NCI-H524 treated with DMSO at 0.1 percent for 48 hours (cell line): ENCODE results near the gene ATP2A2.
"Not testable (repeated sequence)": the region's sequence is repeated elsewhere in the genome, so short reads cannot be mapped to it uniquely, and the experiment has no call there.

Experiments used
- DNase-seq: peaks from one replicate; lab custom pipeline; 2025; lab: John Stamatoyannopoulos, UW

ATP2A2 gene

GRCh38 chr12:110301065-110301806 lies 20.2 kb downstream of the ATP2A2 start:
- DNase-seq, result no peak

DNA sequence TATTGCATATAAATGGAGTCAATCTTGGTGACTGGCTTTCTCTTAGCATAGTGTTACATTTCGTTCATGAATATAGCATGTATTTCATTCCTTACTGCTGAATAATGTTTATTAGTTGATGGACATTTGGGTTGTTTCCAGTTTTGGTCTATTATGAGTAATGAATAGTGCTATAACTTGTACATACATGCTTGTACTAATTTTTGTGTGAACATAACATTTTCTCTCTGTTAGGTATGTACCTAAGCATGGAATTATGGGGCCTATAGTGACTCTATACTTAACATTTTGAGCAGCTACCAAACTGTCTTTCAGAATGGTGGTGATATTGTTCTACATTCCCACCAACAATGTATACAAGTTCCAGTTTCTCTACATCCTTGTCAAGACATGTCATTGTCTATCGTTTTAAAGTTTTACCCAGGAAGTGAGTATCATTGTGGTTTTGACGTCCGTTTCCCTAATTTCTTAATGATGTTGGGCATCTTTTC lies 23.1 kb downstream of the ATP2A2 start:
- DNase-seq, result no peak

DNA sequence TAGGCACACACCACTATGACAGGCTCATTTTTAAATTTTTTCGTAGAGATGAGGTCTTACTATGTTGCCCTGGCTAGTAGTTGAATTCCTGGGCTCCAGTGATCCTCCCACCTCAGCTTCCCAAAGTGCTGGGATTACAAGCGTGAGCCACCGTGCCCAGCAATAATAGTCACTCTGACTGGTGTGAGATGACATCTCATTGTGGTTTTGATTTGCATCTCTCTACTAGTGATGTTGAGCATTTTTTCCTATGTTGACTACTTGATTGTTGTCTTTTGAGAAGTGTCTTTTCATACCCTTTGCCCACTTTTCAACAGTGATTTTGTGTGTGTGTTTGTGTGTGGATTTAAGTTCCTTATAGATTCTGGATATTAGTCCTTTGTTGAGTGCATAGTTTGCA lies 26.3 kb downstream of the ATP2A2 start:
- no peak for DNase-seq

GRCh38 chr12:110310763-110311162 lies 29.7 kb downstream of the ATP2A2 start:
- DNase-seq, result no peak

GRCh38 chr12:110311903-110312302 lies 30.9 kb downstream of the ATP2A2 start:
- DNase-seq, result no peak

DNA sequence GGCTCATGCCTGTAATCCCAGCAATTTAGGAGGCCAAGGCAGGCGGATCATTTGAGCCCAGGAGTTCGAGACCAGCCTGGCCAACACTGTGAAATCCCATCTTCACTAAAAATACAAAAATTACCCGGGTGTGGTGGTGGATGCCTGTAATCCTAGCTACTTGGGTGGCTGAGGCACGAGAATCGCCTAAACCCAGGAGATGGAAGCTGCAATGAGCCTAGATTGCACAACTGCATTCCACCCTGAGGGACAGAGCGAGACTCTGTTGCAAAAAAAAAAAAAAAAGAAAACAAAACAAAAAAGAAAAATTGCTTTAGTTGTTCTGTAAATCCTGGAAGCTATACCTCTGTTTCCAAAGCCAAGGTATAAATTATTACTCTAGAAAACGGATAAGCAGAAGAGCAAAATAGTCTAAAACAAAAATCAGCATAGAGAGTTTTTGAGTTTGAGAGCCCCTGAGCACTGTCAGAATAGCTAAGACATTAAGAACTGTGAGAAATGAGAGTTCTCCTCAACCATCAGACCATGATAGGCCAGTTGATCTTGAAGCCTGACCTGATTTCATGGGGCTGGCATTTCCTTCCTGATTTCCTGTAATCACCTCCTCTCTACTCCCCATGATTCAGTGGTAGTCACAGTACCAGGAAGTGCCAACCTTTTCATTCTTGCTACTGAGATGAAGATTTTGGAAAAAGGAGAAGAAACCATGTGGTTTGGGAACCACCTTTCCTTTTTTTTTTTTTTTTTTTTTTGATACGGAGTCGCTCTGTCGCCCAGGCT lies 31.7 kb downstream of the ATP2A2 start:
- no peak for DNase-seq

GRCh38 chr12:110314308-110314707 lies 33.3 kb downstream of the ATP2A2 start:
- DNase-seq, result no peak

DNA sequence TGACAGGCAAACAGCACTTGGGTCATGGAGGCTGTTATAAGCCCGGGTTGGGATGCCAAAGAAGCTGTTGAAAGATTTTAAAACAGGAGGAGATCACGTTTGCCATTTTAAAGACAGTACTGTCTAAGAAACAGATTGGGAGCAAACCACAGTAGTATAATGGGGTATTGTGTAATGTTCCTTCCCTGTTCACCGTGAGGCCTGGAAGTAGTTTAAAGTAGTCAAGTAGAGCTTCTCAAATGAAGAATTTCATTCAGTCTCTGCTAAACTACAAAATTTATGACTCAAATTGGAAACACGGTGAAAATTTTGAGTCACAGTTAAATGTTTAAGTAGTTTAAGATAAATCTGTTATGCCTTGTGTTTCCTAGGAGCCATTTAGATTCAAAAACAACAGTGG lies 35.8 kb downstream of the ATP2A2 start:
- DNase-seq, result no peak

- DNase-seq, result no peak
Measured at GRCh38 chr12:110317911-110318310, 36.9 kb downstream of the ATP2A2 start.

- DNase-seq, result no peak
Measured at GRCh38 chr12:110320550-110320949, 39.5 kb downstream of the ATP2A2 start.

DNA sequence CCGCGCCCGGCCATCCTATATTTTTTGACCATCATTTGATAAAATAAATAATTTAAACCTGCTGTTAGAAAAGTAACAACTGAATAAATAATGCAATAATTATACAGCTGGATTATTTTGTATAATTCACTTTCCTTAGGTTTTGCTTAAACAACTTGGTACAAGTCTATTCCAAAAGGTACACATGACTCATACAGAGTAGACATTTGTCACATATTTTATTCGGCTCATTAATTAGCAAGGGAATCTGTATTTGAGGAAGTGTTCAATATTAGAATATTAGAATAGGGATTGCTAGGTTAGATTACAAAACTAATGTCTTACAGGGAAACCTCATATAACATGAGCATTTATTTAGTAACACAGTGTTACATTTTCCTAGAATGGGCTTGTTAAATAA lies 48.7 kb downstream of the ATP2A2 start:
- no peak for DNase-seq

DNA sequence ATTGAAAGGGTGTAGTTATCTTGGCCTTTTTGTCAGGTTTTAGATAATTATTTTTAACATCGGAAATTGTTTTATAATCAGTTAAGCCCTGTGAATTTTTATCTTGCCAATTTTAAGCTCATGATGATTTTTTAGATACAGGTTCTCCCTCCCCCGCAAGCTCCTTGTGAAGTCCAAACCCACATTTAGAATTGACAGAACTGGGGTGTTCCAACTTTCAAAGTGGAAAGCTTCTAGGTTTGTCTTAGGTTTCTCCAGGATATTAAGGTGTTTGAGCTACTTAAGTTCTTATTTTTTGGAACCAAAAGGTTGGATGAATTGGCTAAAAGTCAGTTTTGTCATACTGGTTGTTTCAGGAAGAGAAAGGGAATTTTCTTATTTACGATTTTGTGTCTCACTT lies 49.1 kb downstream of the ATP2A2 start:
- no peak for DNase-seq

GRCh38 chr12:110330544-110330943 lies 49.5 kb downstream of the ATP2A2 start:
- DNase-seq, result no peak

GRCh38 chr12:110333201-110333600 lies 52.2 kb downstream of the ATP2A2 start:
- no peak for DNase-seq

- DNase-seq, result no peak
Measured at GRCh38 chr12:110335481-110336045, 54.5 kb downstream of the ATP2A2 start.

- DNase-seq, result no peak
Measured at GRCh38 chr12:110337912-110338710, 57.1 kb downstream of the ATP2A2 start.

DNA sequence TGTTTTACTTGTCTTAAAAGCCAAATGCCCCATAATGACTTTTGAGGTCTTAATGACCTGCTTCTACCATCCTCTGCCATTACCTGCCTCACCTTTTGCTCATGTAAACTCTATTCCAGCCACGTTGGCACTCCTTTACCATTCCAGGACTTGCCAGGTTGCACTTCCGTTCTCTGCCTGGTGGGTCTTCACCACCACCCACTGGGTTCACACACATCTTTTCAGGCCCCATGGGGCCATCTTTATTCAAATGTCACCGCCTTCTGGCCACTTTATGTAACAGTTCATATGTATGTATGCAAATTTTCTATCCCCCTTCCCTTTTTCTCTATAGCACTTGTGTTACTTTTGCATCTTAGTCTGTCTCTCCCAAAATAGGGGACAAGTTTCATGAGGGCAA lies 57.7 kb downstream of the ATP2A2 start:
- no peak for DNase-seq

GRCh38 chr12:110339184-110339952 lies 58.3 kb downstream of the ATP2A2 start:
- no peak for DNase-seq

GRCh38 chr12:110340261-110340660 lies 59.2 kb downstream of the ATP2A2 start:
- not testable (repeated sequence) for DNase-seq

DNA sequence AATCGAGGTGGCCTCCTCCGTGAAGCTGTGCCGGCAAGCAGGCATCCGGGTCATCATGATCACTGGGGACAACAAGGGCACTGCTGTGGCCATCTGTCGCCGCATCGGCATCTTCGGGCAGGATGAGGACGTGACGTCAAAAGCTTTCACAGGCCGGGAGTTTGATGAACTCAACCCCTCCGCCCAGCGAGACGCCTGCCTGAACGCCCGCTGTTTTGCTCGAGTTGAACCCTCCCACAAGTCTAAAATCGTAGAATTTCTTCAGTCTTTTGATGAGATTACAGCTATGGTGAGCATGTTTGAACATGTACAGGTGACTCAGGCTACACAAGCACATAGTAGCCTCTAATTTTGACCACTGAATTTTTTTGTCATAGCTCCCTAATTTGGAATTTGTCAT lies 59.7 kb downstream of the ATP2A2 start:
- no peak for DNase-seq

DNA sequence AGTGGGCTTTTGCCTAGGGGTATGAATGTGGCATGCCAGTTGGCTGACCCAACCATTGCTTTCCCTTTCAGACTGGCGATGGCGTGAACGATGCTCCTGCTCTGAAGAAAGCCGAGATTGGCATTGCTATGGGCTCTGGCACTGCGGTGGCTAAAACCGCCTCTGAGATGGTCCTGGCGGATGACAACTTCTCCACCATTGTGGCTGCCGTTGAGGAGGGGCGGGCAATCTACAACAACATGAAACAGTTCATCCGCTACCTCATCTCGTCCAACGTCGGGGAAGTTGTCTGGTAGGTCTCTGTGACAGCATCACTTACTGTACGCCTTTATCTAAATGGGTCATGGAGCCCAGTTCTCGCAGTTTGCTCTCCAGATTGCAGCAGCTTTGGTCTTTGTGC lies 61.1 kb downstream of the ATP2A2 start:
- DNase-seq, result no peak
